SJSA1 (cell line): Measurements from ENCODE around the gene CINP. TPM values are rescaled to one million over a fixed set of nuclear protein-coding genes. Genes with fewer than 3 reads are reported as not detected.

Source experiments
- DNase-seq, 2 experiments: peaks; one replicate each; pipeline ENCODE4 v3.0.0-alpha.2; 2015 to 2020; ENCODE audit warnings: low spot score in 2 of 2, low read depth in 1 of 2
- H3K27ac ChIP-seq: fragments of 250-450 bp; sonication (Bioruptor Pico); 2 replicates; pipeline ENCODE4 v1.5.1; 2020; ENCODE audit warnings: mild to moderate bottlenecking, moderate library complexity
- H3K27me3 ChIP-seq: fragments of 250-450 bp; sonication (Bioruptor Pico); replicated peaks from 2 replicates; pipeline ENCODE4 v1.5.1; 2020; ENCODE audit warnings: mild to moderate bottlenecking, moderate library complexity
- H3K36me3 ChIP-seq: fragments of 250-450 bp; sonication (Bioruptor Pico); 2 replicates; pipeline ENCODE4 v1.5.1; 2020; ENCODE audit warnings: mild to moderate bottlenecking
- H3K4me1 ChIP-seq: fragments of 250-450 bp; sonication (Bioruptor Pico); replicated peaks from 2 replicates; pipeline ENCODE4 v1.6.1; 2021; ENCODE audit warnings: mild to moderate bottlenecking
- H3K4me3 ChIP-seq: fragments of 250-450 bp; sonication (Bioruptor Pico); 2 replicates; pipeline ENCODE4 v1.5.1; 2020; ENCODE audit warnings: mild to moderate bottlenecking
- H3K9me3 ChIP-seq: fragments of 250-450 bp; sonication (Bioruptor Pico); replicated peaks from 2 replicates; pipeline ENCODE4 v1.5.1; 2020; ENCODE audit warnings: mild to moderate bottlenecking
- total RNA-seq: library from RNA; depleted of rRNA; stranded (reverse); fragments of >200 nt; shearing (Covaris generic); gene quantifications from 2 replicates; pipeline ENCODE4 v1.2.3, GENCODE V29; 2014

The CINP gene
- total RNA-seq, 1 experiment from 2014 or later, result 50.8 TPM

GRCh38 chr14:102323102-102323501 lies 39.6 kb downstream of the CINP start:
- Histone ChIP-seq H3K4me1 (peaks cover 14% of the 10 kb centered on the region), H3K27me3 (no peaks in the 10 kb centered on the region), H3K36me3 (peaks cover 7% of the 10 kb centered on the region), H3K4me3 (no peak overlapping the region), H3K27ac (no peak overlapping the region), H3K9me3 (no peaks in the 10 kb centered on the region)
- DNase-seq, result peak; percentile 26 to 68

GRCh38 chr14:102321456-102322422 lies 41.0 kb downstream of the CINP start:
- Histone ChIP-seq H3K36me3 (peaks cover 7% of the 10 kb centered on the region), H3K4me1 (peaks cover 23% of the 10 kb centered on the region), H3K9me3 (no peaks in the 10 kb centered on the region), H3K27me3 (no peaks in the 10 kb centered on the region), H3K27ac (no peak overlapping the region), H3K4me3 (no peak overlapping the region)
- DNase-seq, result no peak

DNA sequence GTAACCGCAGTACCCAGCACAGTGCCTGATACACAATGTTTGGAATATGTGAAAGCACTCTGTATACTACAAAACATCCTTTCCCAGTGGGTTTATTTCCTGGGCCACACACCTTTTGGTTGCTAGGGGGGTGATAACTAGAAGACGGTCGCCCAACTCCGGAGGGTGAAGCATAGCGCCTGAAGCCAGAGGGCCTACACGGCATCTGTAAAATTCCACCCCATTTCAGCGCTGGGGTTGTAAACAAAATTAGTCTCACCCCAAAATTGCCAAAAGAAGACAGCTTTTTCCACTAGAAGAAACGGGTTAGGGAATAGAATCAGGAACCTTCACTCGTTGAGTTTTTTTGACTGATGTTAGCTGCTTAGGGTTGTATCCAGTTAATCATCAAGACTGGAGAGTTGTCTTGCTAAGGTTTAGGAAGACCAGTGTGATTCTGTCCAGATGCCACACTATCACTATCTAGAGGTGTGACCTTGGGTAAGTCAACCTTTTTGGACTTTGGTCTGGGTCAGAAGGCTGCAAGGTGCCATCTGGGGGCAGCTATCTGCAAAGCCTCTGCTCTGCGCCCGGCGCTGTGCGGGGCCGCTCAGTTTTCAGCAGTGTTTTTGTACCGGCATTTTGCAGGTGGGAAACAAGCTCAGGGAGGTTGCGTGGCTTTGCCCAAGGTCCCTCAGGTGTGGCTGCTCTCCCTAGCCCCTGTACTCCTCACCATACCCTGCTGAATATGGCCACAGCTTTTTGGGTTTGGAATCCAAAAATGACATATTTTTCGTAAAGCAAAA lies 41.8 kb downstream of the CINP start:
- no peak for DNase-seq
- Histone ChIP-seq H3K4me1 (peaks cover 23% of the 10 kb centered on the region), H3K27me3 (no peaks in the 10 kb centered on the region), H3K36me3 (peaks cover 7% of the 10 kb centered on the region), H3K27ac (no peak overlapping the region), H3K4me3 (peak overlapping the region; percentile 96), H3K9me3 (no peaks in the 10 kb centered on the region)

GRCh38 chr14:102320033-102320660 lies 42.5 kb downstream of the CINP start:
- peak overlapping the region; percentile 96 for H3K4me3 ChIP-seq
- no peaks in the 10 kb centered on the region for H3K9me3 ChIP-seq
- peak in 1 of 2 experiments; percentile 53 for DNase-seq
- H3K36me3 ChIP-seq, result peaks cover 7% of the 10 kb centered on the region
- H3K27ac ChIP-seq, result peak overlapping the region; percentile 79
- peaks cover 23% of the 10 kb centered on the region for H3K4me1 ChIP-seq
- H3K27me3 ChIP-seq, result no peaks in the 10 kb centered on the region

DNA sequence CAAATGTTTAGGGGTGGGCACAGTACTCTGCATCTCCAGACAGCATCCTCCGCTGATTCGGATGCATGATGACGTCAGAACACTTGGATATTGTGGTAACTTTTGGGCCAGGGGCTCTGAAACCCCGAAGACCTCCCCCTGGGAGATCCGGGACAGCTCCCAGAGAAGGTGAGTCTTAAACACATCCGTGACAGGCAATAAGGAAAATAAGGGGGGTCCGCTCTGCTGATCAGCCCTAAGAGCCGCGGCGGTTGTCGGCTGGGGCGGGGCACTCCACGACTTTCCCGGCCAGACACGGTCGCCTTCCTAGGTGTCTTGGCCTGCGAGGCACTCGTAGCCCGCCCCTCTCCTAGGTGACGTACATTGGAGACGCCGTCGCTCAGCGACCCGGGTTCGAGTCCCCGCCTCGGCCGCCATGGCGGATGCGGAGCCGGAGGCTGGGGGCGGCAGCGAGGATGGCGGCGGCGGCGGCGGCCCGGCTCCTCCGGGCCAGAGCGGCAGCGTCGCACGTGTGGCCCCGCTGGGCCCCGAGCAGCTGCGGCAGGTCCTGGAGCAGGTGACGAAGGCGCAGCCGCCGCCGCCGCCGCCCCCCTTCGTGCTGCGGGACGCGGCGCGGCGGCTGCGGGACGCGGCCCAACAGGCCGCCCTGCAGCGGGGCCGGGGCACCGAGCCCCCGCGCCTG lies 43.2 kb downstream of the CINP start, which contains the start of gene ZNF839:
ZNF839 (plus strand) TSS at position 396 of the 682 bp plus-strand sequence; CDS start at position 416, 20 bp downstream.
- H3K4me1 ChIP-seq, result peaks cover 25% of the 10 kb centered on the region
- peaks cover 7% of the 10 kb centered on the region for H3K36me3 ChIP-seq
- H3K9me3 ChIP-seq, result no peaks in the 10 kb centered on the region
- no peaks in the 10 kb centered on the region for H3K27me3 ChIP-seq
- H3K4me3 ChIP-seq, result peak within 1 kb of the TSS; percentile 96
- peak; percentile 87 to 93 for DNase-seq
- peak within 1 kb of the TSS; percentile 79 for H3K27ac ChIP-seq

GRCh38 chr14:102318781-102319276 lies 43.9 kb downstream of the CINP start:
- no peaks in the 10 kb centered on the region for H3K27me3 ChIP-seq
- H3K4me1 ChIP-seq, result peaks cover 27% of the 10 kb centered on the region
- no peak for DNase-seq
- peaks cover 7% of the 10 kb centered on the region for H3K36me3 ChIP-seq
- peak overlapping the region; percentile 96 for H3K4me3 ChIP-seq
- no peaks in the 10 kb centered on the region for H3K9me3 ChIP-seq
- peak overlapping the region; percentile 79 for H3K27ac ChIP-seq

DNA sequence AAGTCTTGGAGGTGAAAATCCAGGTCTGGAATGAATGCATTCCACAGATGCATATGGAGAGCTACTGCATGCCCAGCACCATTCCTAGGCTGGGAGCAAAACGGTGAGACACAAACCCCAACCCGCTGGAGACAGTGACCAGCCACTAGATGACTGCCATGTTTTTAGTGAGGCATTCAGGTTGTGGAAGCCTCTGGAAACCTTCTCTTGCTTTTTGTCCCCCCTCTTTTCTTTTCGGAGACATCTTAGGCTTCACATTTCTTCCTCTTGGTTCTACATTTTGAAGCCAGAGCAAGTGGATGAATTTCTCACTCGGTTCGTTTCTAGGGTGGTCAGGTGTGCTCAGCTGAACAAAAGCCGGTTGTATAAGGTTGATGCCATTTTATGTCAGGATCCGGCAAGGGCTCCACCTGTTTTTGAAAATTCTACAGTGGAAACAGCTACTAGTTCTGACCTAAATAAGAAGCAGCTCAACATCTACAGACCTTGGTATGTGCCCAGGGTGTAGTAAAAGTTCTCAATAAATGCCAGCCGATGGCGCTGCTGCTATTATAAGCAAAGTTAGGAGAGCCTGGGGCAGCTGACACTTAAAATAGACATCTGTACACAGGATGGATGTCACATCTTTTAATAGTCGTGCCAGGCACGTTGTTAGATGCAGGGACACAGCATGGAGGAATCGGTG lies 45.0 kb downstream of the CINP start:
- Histone ChIP-seq H3K4me3 (peak overlapping the region; percentile 45), H3K36me3 (peaks cover 7% of the 10 kb centered on the region), H3K4me1 (peaks cover 27% of the 10 kb centered on the region), H3K27ac (no peak overlapping the region), H3K27me3 (no peaks in the 10 kb centered on the region), H3K9me3 (no peaks in the 10 kb centered on the region)
- DNase-seq, result no peak

- H3K9me3 ChIP-seq, result no peaks in the 10 kb centered on the region
- peak overlapping the region; percentile 45 for H3K4me3 ChIP-seq
- H3K27ac ChIP-seq, result peak overlapping the region; percentile 3; the same call in 1 of the 2 replicates
- H3K27me3 ChIP-seq, result no peaks in the 10 kb centered on the region
- peaks cover 7% of the 10 kb centered on the region; the same call in 1 of the 2 replicates for H3K36me3 ChIP-seq
- peaks cover 27% of the 10 kb centered on the region for H3K4me1 ChIP-seq
- DNase-seq, result peak; percentile 91 to 94
These were observed 45.7 kb downstream of the CINP start for GRCh38 chr14:102316743-102317563.

DNA sequence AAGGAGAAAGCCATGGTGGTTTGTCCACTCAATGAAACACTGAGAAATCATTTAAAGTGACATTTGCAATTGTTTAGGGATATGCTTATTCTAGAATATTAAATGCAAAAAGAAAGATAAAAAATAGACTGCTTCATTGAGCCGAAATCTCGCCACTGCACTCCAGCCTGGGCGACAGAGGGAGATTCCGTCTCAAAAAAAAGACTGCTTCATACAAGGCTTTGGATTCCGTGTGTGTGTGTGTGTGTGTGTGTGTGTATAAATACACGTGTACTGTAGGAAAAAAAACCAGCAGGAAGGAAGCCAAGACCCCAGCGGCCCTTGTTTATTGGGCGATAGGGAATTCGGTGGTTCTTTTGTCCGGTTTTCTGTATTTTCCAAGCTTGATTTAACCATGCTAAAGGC lies 46.4 kb downstream of the CINP start:
- peaks cover 27% of the 10 kb centered on the region for H3K4me1 ChIP-seq
- H3K27ac ChIP-seq, result peak overlapping the region; percentile 3; the same call in 1 of the 2 replicates

DNA sequence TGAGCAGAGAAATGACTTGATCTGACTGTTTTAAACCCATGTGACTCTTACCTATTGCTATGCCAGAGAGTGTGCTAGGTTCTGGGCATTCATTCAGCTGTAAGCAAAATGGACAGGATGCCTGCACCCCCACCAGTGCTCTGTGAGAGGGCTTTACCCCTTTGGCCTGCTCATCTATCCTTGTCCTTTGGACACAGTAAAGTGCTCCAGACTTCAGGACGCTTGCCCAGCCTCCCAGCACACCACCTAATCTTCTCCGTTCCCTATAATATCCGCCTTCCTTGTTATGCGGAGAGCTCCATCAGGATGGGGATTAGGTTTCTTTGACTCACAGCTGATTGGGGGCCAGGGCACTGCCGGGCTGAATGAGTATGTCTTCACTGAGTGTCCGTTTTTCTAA lies 47.6 kb downstream of the CINP start:
- no peaks in the 10 kb centered on the region for H3K9me3 ChIP-seq
- H3K36me3 ChIP-seq, result peaks cover 6% of the 10 kb centered on the region; the same call in 1 of the 2 replicates
- H3K27ac ChIP-seq, result no peak overlapping the region
- H3K4me1 ChIP-seq, result peaks cover 21% of the 10 kb centered on the region
- no peak overlapping the region for H3K4me3 ChIP-seq
- no peaks in the 10 kb centered on the region for H3K27me3 ChIP-seq
- no peak for DNase-seq

More for the DNA sequence above, 46.4 kb downstream of the CINP start:
- no peaks in the 10 kb centered on the region for H3K27me3 ChIP-seq
- DNase-seq, result no peak
- no peaks in the 10 kb centered on the region for H3K9me3 ChIP-seq
- H3K36me3 ChIP-seq, result peaks cover 7% of the 10 kb centered on the region; the same call in 1 of the 2 replicates
- H3K4me3 ChIP-seq, result peak overlapping the region; percentile 45

DNA sequence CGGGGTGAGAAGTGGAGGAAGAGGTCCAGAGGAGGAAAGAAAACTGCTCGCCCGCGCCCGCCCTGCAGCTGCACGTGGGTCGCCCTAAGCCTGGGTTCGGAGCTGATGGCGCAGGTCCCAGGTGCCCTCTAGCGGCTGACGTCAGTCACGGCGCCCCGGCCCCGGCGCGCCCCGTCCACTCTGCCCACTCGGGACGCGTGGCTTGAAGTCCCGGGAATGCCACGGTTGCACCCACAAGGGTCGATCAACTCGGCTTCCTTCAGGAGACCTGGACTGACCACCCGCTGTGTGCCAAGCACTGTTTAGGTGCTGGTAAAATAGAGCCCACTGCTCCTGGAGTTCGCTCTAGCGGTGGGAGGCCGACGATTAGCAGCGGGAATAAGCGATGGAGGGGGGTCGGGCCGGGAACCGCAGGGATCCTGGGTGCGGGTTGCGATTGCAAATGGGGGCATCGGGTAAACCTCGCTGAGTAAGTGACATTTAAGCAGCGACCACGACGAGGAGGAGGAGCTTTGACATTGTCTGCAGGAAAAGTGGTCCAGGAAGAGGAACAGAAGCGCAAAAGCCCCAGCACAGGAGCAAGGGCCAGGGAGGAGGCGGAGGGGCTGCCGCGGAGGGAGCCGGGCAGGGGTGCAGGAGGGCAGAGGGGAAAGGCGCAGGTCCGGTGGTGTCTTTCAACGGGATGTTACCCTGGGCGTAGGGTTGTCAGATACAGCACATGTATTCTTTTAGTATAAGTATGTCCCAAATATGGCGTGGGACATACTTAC lies 48.3 kb downstream of the CINP start:
- Histone ChIP-seq H3K36me3 (no peaks in the 10 kb centered on the region), H3K27ac (no peak overlapping the region), H3K4me1 (peaks cover 19% of the 10 kb centered on the region), H3K27me3 (no peaks in the 10 kb centered on the region), H3K9me3 (no peaks in the 10 kb centered on the region), H3K4me3 (peak overlapping the region; percentile 37)
- DNase-seq, result peak; percentile 78 to 83
